Heart left ventricle (tissue), 13 donors: ENCODE results near the gene YARS1.

Experiments used
- CTCF ChIP-seq, 12 donors: fragments of 200-600 bp; sonication (generic) in 4 of 12; IDR thresholded peaks; one replicate each; pipeline versions ENCODE4 v1.5.0 to v1.8.0; 2018 to 2022; ENCODE audit warnings: antibody characterized with exemption in 12 of 12, mild to moderate bottlenecking in 5 of 12
- POLR2A ChIP-seq, 2 donors: fragments of 450-650 bp; IDR thresholded peaks; one replicate each; pipeline ENCODE4 v1.6.1; 2017; ENCODE audit warnings: antibody characterized with exemption in 2 of 2, mild to moderate bottlenecking in 2 of 2, moderate library complexity in 2 of 2
- donor health status: ischemic (EF 13 %, LVEDD 7.1; RV severe dilation, severe dysfunction).
- donor health status: DM: no; HTN: yes; CAD: no.
- donor health status: DM: no; HTN: no; CAD: no.
- donor health status: ischemic (EF 25% LVEDD 6.9; RV normal size, moderate dysfunction).
- donor health status: ischemic (EF 25% LVEDD 5.7; RV mildly dilated, moderate dysfunction).
- donor health status: ischemic (EF 35%, LVEDD 5.7; RV mildly dilated, moderate dysfunction).
- donor health status: nonischemic (EF 11% LVEDD 7.7; RV severe dilation, severe dysfunction).
- donor health status: DM: yes; HTN: yes; CAD: no.
- donor health status: PGD.
- donor health status: ischemic (EF 29% LVEDD 5.4; RV normal size, mild dysfunction).
- donor health status: nonischemic (EF 23%, LVEDD 6.1; RV moderate dilation, normal function).

DNA sequence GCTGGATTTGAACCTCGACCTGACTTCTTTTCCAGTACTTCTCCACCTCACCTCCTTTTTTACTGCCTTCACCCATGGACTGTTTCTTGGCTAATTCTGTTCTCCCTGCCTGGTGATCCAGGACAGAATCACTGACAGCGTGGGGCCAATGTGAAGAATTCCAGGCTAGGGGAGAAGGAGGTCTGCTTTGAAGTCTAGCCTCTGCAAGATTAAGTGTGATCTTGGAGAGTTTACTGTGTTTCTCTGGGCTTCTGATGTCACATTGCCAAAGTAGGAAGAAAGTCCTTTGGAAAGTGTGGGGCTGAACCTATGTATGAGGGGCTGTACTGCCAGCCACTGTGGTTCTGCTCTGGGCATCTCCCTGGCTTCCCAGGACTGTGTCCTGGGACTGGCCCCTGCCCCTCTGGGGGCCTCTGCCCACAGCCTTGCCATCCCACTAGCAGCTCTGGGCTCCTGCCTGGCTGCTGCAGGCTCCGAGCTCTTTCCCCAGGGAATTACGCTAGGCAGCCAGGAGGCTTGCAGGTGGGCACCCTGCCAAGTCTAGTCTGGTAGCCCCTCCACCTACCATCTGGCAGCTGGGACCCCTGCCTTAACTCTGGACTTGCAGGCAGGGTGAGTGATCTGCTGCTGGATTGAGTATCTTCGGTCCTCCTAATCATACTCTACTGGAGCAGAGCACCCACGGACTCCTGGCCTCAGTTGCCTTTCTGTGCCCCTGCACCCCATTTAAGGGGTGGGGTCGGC is 52.2 kb downstream of the YARS1 start:
- TF ChIP-seq CTCF (IDR thresholded peaks at IDR 0.05) (no peak), POLR2A (IDR thresholded peaks at IDR 0.05) (no peak)
